Heart left ventricle (tissue), 16 donors: ENCODE results near the gene SRGAP3. TPM values are rescaled to one million over a fixed set of nuclear protein-coding genes. Genes with fewer than 3 reads are reported as not detected.

ENCODE experiments used
- ATAC-seq, 4 donors: fragments of 200-7000 bp; cut with Tn5 transposase; one replicate each; pipeline ENCODE4 v1.9.1; 2020 to 2022; ENCODE audit warnings: moderate library complexity in 4 of 4, mild to moderate bottlenecking in 3 of 4, moderate number of reproducible peaks in 1 of 4
- DNase-seq, 5 donors: peaks; one replicate each; pipeline ENCODE4 v3.0.0-alpha.2; 2020
- H3K27ac ChIP-seq, 12 donors: fragments of 200-600 bp; sonication (generic) in 4 of 12; one replicate each; pipeline versions ENCODE4 v1.5.0 to v1.8.0; 2016 to 2022; ENCODE audit warnings: mild to moderate bottlenecking in 2 of 12
- H3K27me3 ChIP-seq, 9 donors: fragments of 200-600 bp; sonication (generic) in 2 of 9; one replicate each; pipeline versions ENCODE4 v1.5.1 to v1.8.0; 2016 to 2022; ENCODE audit warnings: mild to moderate bottlenecking in 3 of 9
- H3K36me3 ChIP-seq, 9 donors: fragments of 200-600 bp; sonication (generic) in 2 of 9; one replicate each; pipeline versions ENCODE4 v1.5.0 to v1.8.0; 2018 to 2022; ENCODE audit warnings: mild to moderate bottlenecking in 2 of 9
- H3K4me1 ChIP-seq, 12 donors: fragments of 200-600 bp; sonication (generic) in 4 of 12; one replicate each; pipeline versions ENCODE4 v1.5.0 to v1.8.0; 2016 to 2022; ENCODE audit warnings: mild to moderate bottlenecking in 3 of 12
- H3K4me3 ChIP-seq, 12 donors: fragments of 200-600 bp; sonication (generic) in 4 of 12; one replicate each; pipeline versions ENCODE4 v1.5.0 to v1.8.0; 2017 to 2022; ENCODE audit warnings: mild to moderate bottlenecking in 9 of 12, moderate library complexity in 4 of 12
- H3K9me3 ChIP-seq, 12 donors: fragments of 200-600 bp; sonication (generic) in 4 of 12; one replicate each; pipeline versions ENCODE4 v1.5.0 to v1.8.0; 2016 to 2022; ENCODE audit warnings: mild to moderate bottlenecking in 1 of 12
- CTCF ChIP-seq, 12 donors: fragments of 200-600 bp; sonication (generic) in 4 of 12; IDR thresholded peaks; one replicate each; pipeline versions ENCODE4 v1.5.0 to v1.8.0; 2018 to 2022; ENCODE audit warnings: antibody characterized with exemption in 12 of 12, mild to moderate bottlenecking in 5 of 12
- POLR2A ChIP-seq, 2 donors: fragments of 450-650 bp; IDR thresholded peaks; one replicate each; pipeline ENCODE4 v1.6.1; 2017; ENCODE audit warnings: antibody characterized with exemption in 2 of 2, mild to moderate bottlenecking in 2 of 2, moderate library complexity in 2 of 2
- WGBS, 4 donors: extraction: QIAGEN DNeasy Blood & Tissue Kit in 2 of 4; methylation state at CpG; one replicate each; pipeline versions ENCODE4 v1.1.5 to v1.1.7; 2013 to 2018; 5-methylcytosine and 5-hydroxymethylcytosine counted together
- intact Hi-C, 10 donors: fragments of 100-400 bp; cut with DNase I; formaldehyde crosslinking; loops; one replicate each; pipeline versions ENCODE4 v1.11.1 to v1.14.2; 2022
- polyA plus RNA-seq, 2 donors: library from polyadenylated mRNA; stranded (reverse); fragments of 200-250 nt; gene quantifications; one replicate each; pipeline ENCODE4 v1.2.3, GENCODE V29; 2013
- total RNA-seq, 9 donors: library from RNA; depleted of rRNA in 2 of 9; stranded (reverse); fragments of >200 nt in 2 of 9; fragmentation: NEBNext Ultra II Directional in 3 of 9; extraction: Animal tissue kit (Norgen Biotek cat#: 25700) in 3 of 9; gene quantifications; one replicate each; pipeline versions ENCODE4 v1.1.0 to v1.2.4, GENCODE V29; 2016 to 2023
- donor health status: ischemic (EF 13 %, LVEDD 7.1; RV severe dilation, severe dysfunction).
- donor health status: healthy with polysubstance abuse.
- donor health status: DM: no; HTN: yes; CAD: no.
- donor health status: DM: no; HTN: no; CAD: no.
- donor health status: ischemic (EF 25% LVEDD 6.9; RV normal size, moderate dysfunction).
- donor health status: ischemic (EF 25% LVEDD 5.7; RV mildly dilated, moderate dysfunction).
- donor health status: healthy.
- donor health status: DM: yes; HTN: yes; CAD: no.
- donor health status: ischemic (EF 35%, LVEDD 5.7; RV mildly dilated, moderate dysfunction).
- donor health status: nonischemic (EF 11% LVEDD 7.7; RV severe dilation, severe dysfunction).
- donor health status: DM: yes; HTN: yes; CAD: no.
- donor health status: PGD.
- donor health status: ischemic (EF 29% LVEDD 5.4; RV normal size, mild dysfunction).
- donor health status: nonischemic (EF 23%, LVEDD 6.1; RV moderate dilation, normal function).

Gene SRGAP3
- total and polyA plus RNA-seq, 11 donors, result 1.4 to 16.8 (median 9.0) TPM

GRCh38 chr3:9098716-9099675, 150.4 kb downstream of the SRGAP3 start:
- Histone ChIP-seq H3K27me3 (no peaks in the 10 kb centered on the region), H3K4me3 (no peak overlapping the region), H3K36me3 (peaks cover 0 to 9% (median 0%) of the 10 kb centered on the region in 9 donors), H3K4me1 (no peaks in the 10 kb centered on the region), H3K27ac (no peak overlapping the region), H3K9me3 (no peaks in the 10 kb centered on the region)
- TF ChIP-seq POLR2A (IDR thresholded peaks at IDR 0.05) (no peak), CTCF (IDR thresholded peaks at IDR 0.05) (no peak)
- intact Hi-C loops, result no loop called here
- 68 to 75% (median 70%) methylated on average over 17 of the region's 17 CpGs for WGBS, 4 donors
- DNase-seq (no peak), ATAC-seq (no peak)

GRCh38 chr3:9097495-9097894, 152.0 kb downstream of the SRGAP3 start:
- Histone ChIP-seq H3K27ac (no peak overlapping the region), H3K4me3 (no peak overlapping the region), H3K36me3 (no peaks in the 10 kb centered on the region), H3K4me1 (no peaks in the 10 kb centered on the region), H3K27me3 (no peaks in the 10 kb centered on the region), H3K9me3 (no peaks in the 10 kb centered on the region)
- no peak for ATAC-seq
- TF ChIP-seq CTCF (IDR thresholded peaks at IDR 0.05), result no peak
- no peak for TF ChIP-seq POLR2A (IDR thresholded peaks at IDR 0.05)
- WGBS, 4 donors, result 83 to 94% (median 88%) methylated on average over 7 of the region's 7 CpGs
- intact Hi-C loops, result no loop called here
- no peak for DNase-seq

GRCh38 chr3:9091486-9092235, 157.8 kb downstream of the SRGAP3 start:
- ATAC-seq (no peak), DNase-seq (no peak)
- H3K36me3 ChIP-seq, result no peaks in the 10 kb centered on the region
- intact Hi-C loops, result no loop called here
- no peak for TF ChIP-seq CTCF (IDR thresholded peaks at IDR 0.05)
- TF ChIP-seq POLR2A (IDR thresholded peaks at IDR 0.05), result no peak
- H3K27ac ChIP-seq, result no peak overlapping the region
- 62 to 66% (median 63%) methylated on average over 15 of the region's 15 CpGs for WGBS, 4 donors
- H3K4me3 ChIP-seq, result no peak overlapping the region
- no peaks in the 10 kb centered on the region for H3K27me3 ChIP-seq
- H3K9me3 ChIP-seq, result no peaks in the 10 kb centered on the region
- peaks cover 0 to 21% (median 2%) of the 10 kb centered on the region in 12 donors for H3K4me1 ChIP-seq
